Cardiac muscle cell (in vitro differentiated cells and primary cell): ENCODE measurements around the gene ALDOB. TPM values are rescaled to one million over a fixed set of nuclear protein-coding genes. Genes with fewer than 3 reads are reported as not detected.
"Not testable (repeated sequence)": the region's sequence is repeated elsewhere in the genome, so short reads cannot be mapped to it uniquely, and the experiment has no call there.

ENCODE experiments used
- DNase-seq, 2 donors: peaks; one replicate each; pipeline versions ENCODE4 v3.0.0 to v3.0.0-alpha.2; 2010 to 2017; ENCODE audit warnings: low read depth in 1 of 2, low spot score in 1 of 2
- H3K27ac ChIP-seq: fragments of 200-600 bp; sonication (generic); 2 replicates; pipeline ENCODE4 v1.5.1; 2016
- H3K27me3 ChIP-seq: fragments of 200-600 bp; sonication (generic); 2 replicates; pipeline ENCODE4 v1.6.0; 2016; ENCODE audit warnings: control low read depth
- H3K36me3 ChIP-seq: fragments of 200-600 bp; sonication (generic); 2 replicates; pipeline ENCODE4 v1.5.1; 2016; ENCODE audit warnings: control low read depth
- H3K4me1 ChIP-seq: fragments of 200-600 bp; sonication (generic); 2 replicates; pipeline ENCODE4 v1.8.1; 2017; ENCODE audit warnings: low read depth, mild to moderate bottlenecking, mixed run types
- H3K4me3 ChIP-seq: fragments of 200-600 bp; sonication (generic); 2 replicates; pipeline ENCODE4 v1.5.1; 2016; ENCODE audit warnings: mild to moderate bottlenecking
- H3K9me3 ChIP-seq: fragments of 200-600 bp; sonication (generic); 2 replicates; pipeline ENCODE4 v1.5.1; 2017; ENCODE audit warnings: low read depth, mild to moderate bottlenecking, control low read depth
- CTCF ChIP-seq: IDR thresholded peaks from 2 replicates; pipeline ENCODE4 v1.5.1; 2012; ENCODE audit warnings: low read depth, mild to moderate bottlenecking, low read length
- polyA plus RNA-seq: library from polyadenylated mRNA; unstranded; fragments of >200 nt; fragmentation: Nextera tagmentation; extraction: Ambion mirVana; gene quantifications from 2 replicates; pipeline ENCODE4 v1.2.1, GENCODE V29; 2016
- total RNA-seq: library from RNA; depleted of rRNA; stranded (reverse); fragments of >200 nt; gene quantifications from 2 replicates; pipeline ENCODE4 v1.2.3, GENCODE V29; 2016

ALDOB gene
- total and polyA plus RNA-seq, 2 experiments from 2014 or later, result 0.26 TPM; not detected in 1

- TF ChIP-seq CTCF, result peak; percentile 28
- Histone ChIP-seq H3K27me3 (no peaks in the 10 kb centered on the region), H3K9me3 (no peaks in the 10 kb centered on the region), H3K36me3 (peaks cover 14% of the 10 kb centered on the region), H3K27ac (no peak overlapping the region), H3K4me1 (no peaks in the 10 kb centered on the region), H3K4me3 (no peak overlapping the region)
- no peak for DNase-seq
Measured at GRCh38 chr9:101388507-101388993, 47.0 kb downstream of the ALDOB start.

GRCh38 chr9:101387871-101388506, 47.6 kb downstream of the ALDOB start:
- peak; percentile 68 for TF ChIP-seq CTCF
- no peaks in the 10 kb centered on the region for H3K9me3 ChIP-seq
- H3K4me1 ChIP-seq, result no peaks in the 10 kb centered on the region
- H3K27ac ChIP-seq, result no peak overlapping the region
- H3K27me3 ChIP-seq, result no peaks in the 10 kb centered on the region
- peak; percentile 46 to 67 for DNase-seq
- H3K36me3 ChIP-seq, result peaks cover 14% of the 10 kb centered on the region
- no peak overlapping the region for H3K4me3 ChIP-seq

- H3K9me3 ChIP-seq, H3K36me3 ChIP-seq, H3K27ac ChIP-seq, H3K4me3 ChIP-seq, H3K4me1 ChIP-seq, H3K27me3 ChIP-seq, DNase-seq: not testable (repeated sequence)
Measured at GRCh38 chr9:101384873-101385536, 50.6 kb downstream of the ALDOB start, which contains the start of gene BAAT. Gene BAAT, minus strand, starts transcription at chr9:101385006. Its CDS starts 13,602 bp downstream, at chr9:101371404.

GRCh38 chr9:101383361-101383760, 52.2 kb downstream of the ALDOB start:
- DNase-seq, result no peak
- no peak overlapping the region for H3K27ac ChIP-seq
- H3K27me3 ChIP-seq, result no peaks in the 10 kb centered on the region
- no peak overlapping the region for H3K4me3 ChIP-seq
- no peaks in the 10 kb centered on the region for H3K4me1 ChIP-seq
- no peaks in the 10 kb centered on the region for H3K9me3 ChIP-seq
- TF ChIP-seq CTCF, result no peak
- peaks cover 4% of the 10 kb centered on the region for H3K36me3 ChIP-seq

- Histone ChIP-seq H3K27ac (no peak overlapping the region), H3K4me3 (no peak overlapping the region), H3K4me1 (no peaks in the 10 kb centered on the region), H3K36me3 (no peaks in the 10 kb centered on the region), H3K9me3 (no peaks in the 10 kb centered on the region), H3K27me3 (no peaks in the 10 kb centered on the region)
- TF ChIP-seq CTCF, result no peak
- DNase-seq, result no peak
Measured at GRCh38 chr9:101381833-101382342, 53.7 kb downstream of the ALDOB start.

- no peak overlapping the region for H3K4me3 ChIP-seq
- no peak for TF ChIP-seq CTCF
- H3K36me3 ChIP-seq, result no peaks in the 10 kb centered on the region
- no peak for DNase-seq
- no peaks in the 10 kb centered on the region for H3K4me1 ChIP-seq
- no peak overlapping the region for H3K27ac ChIP-seq
- no peaks in the 10 kb centered on the region for H3K27me3 ChIP-seq
- H3K9me3 ChIP-seq, result no peaks in the 10 kb centered on the region
Measured at GRCh38 chr9:101381118-101381517, 54.5 kb downstream of the ALDOB start.
